PFSK-1 (cell line): ENCODE data around the gene GSG1L.

Experiments
- FOXP2 ChIP-seq: optimal IDR thresholded peaks from 2 replicates; pipeline ENCODE3; 2011; ENCODE audit warnings: borderline replicate concordance, control low read depth, inconsistent platforms; ENCODE audit not compliant: insufficient read depth; ENCODE audit errors: extremely low read length, extremely low read depth
- POLR2AphosphoS5 ChIP-seq: IDR thresholded peaks from 2 replicates; pipeline ENCODE4 v1.6.1; 2012; ENCODE audit warnings: low read depth, mild to moderate bottlenecking, control low read depth, low read length, moderate library complexity
- REST ChIP-seq, 2 experiments: IDR thresholded peaks; 2 replicates each; pipeline versions ENCODE4 v1.6.1 to v1.8.0; 2011 to 2012; ENCODE audit warnings: low read depth in 2 of 2, low read length in 2 of 2, control low read depth in 1 of 2, inconsistent platforms in 1 of 2, mild to moderate bottlenecking in 1 of 2, moderate library complexity in 1 of 2; ENCODE audit not compliant: insufficient read depth in 1 of 2
- SIN3A ChIP-seq: IDR thresholded peaks from 2 replicates; pipeline ENCODE4 v1.6.1; 2012; ENCODE audit warnings: mild to moderate bottlenecking, low read length, moderate library complexity, borderline replicate concordance; ENCODE audit not compliant: insufficient read depth
- TAF1 ChIP-seq: IDR thresholded peaks from 2 replicates; pipeline ENCODE4 v1.6.1; 2012; ENCODE audit warnings: low read length, control low read depth, borderline replicate concordance; ENCODE audit not compliant: insufficient read depth

Gene GSG1L

GRCh38 chr16:27789595-27790241 lies 273.8 kb downstream of the GSG1L start:
- TF ChIP-seq REST (IDR thresholded peaks at IDR 0.05; ENCODE audit: insufficient read depth in 1 of 2, low read depth in 2 of 2, low read length in 2 of 2) (no peak), SIN3A (no peak), POLR2AphosphoS5 (no peak), FOXP2 (no peak), TAF1 (no peak)

- TF ChIP-seq SIN3A (no peak), REST (IDR thresholded peaks at IDR 0.05; ENCODE audit: insufficient read depth in 1 of 2, low read depth in 2 of 2, low read length in 2 of 2) (no peak), TAF1 (no peak)
Observed at GRCh38 chr16:27789150-27789549, 274.4 kb downstream of the GSG1L start.

- TF ChIP-seq POLR2AphosphoS5 (no peak), SIN3A (no peak), TAF1 (no peak), FOXP2 (no peak), REST (IDR thresholded peaks at IDR 0.05; ENCODE audit: insufficient read depth in 1 of 2, low read depth in 2 of 2, low read length in 2 of 2) (no peak)
Observed at GRCh38 chr16:27787665-27788064, 275.8 kb downstream of the GSG1L start.

GRCh38 chr16:27786923-27787625 lies 276.4 kb downstream of the GSG1L start:
- TF ChIP-seq FOXP2 (no peak), SIN3A (no peak), REST (IDR thresholded peaks at IDR 0.05; ENCODE audit: insufficient read depth in 1 of 2, low read depth in 2 of 2, low read length in 2 of 2) (no peak), TAF1 (no peak), POLR2AphosphoS5 (no peak)
